GM23338 (cell line): ENCODE results near the gene VWA2.

Experiments
- CREB1 ChIP-seq: fragments of 250-450 bp; sonication (Bioruptor Pico); IDR thresholded peaks from 2 replicates; pipeline ENCODE4 v1.5.0; 2020; ENCODE audit warnings: low read depth, mild to moderate bottlenecking, moderate library complexity
- EZH2 ChIP-seq: fragments of 200-600 bp; sonication (generic); IDR thresholded peaks from one replicate; pipeline ENCODE4 v1.8.0; 2017; ENCODE audit warnings: antibody characterized with exemption, mild to moderate bottlenecking, low read depth; ENCODE audit not compliant: unreplicated experiment
- EZH2phosphoT487 ChIP-seq: fragments of 200-600 bp; sonication (generic); IDR thresholded peaks from one replicate; pipeline ENCODE4 v1.8.1; 2018; ENCODE audit warnings: antibody characterized with exemption; ENCODE audit not compliant: unreplicated experiment
- JUNB ChIP-seq: IDR thresholded peaks from one replicate; pipeline ENCODE4 v1.6.1; 2016; ENCODE audit warnings: antibody characterized with exemption; ENCODE audit not compliant: unreplicated experiment
- POLR2AphosphoS5 ChIP-seq: IDR thresholded peaks from 2 replicates; pipeline ENCODE4 v1.6.1; 2016; ENCODE audit warnings: antibody characterized with exemption, low read depth
- ZNF114 ChIP-seq: fragments of 250-450 bp; sonication (Bioruptor Pico); IDR thresholded peaks from 2 replicates; pipeline ENCODE4 v1.5.0; 2020; ENCODE audit warnings: mild to moderate bottlenecking, moderate library complexity
- TF ChIP-seq, protein P1 (sequence below), 2 experiments: fragments of 200-600 bp in 1 of 2; sonication (generic) in 1 of 2; conservative IDR thresholded peaks; 2 replicates each; pipeline versions ENCODE4 v1.5.1 to v1.6.1; 2016 to 2017; ENCODE audit warnings: antibody characterized with exemption in 2 of 2, low read depth in 2 of 2, mild to moderate bottlenecking in 2 of 2, moderate library complexity in 1 of 2
- TF ChIP-seq, protein P2 (sequence below): IDR thresholded peaks from 2 replicates; pipeline ENCODE4 v1.6.1; 2016; ENCODE audit warnings: antibody characterized with exemption
- TF ChIP-seq, protein P3 (sequence below): IDR thresholded peaks from one replicate; pipeline ENCODE4 v1.6.1; 2018; ENCODE audit warnings: antibody characterized with exemption; ENCODE audit not compliant: unreplicated experiment
- TF ChIP-seq, protein P4 (sequence below): fragments of 250-450 bp; sonication (Bioruptor Pico); IDR thresholded peaks from 2 replicates; pipeline ENCODE4 v1.5.0; 2020; ENCODE audit warnings: mild to moderate bottlenecking, moderate library complexity

DNA sequence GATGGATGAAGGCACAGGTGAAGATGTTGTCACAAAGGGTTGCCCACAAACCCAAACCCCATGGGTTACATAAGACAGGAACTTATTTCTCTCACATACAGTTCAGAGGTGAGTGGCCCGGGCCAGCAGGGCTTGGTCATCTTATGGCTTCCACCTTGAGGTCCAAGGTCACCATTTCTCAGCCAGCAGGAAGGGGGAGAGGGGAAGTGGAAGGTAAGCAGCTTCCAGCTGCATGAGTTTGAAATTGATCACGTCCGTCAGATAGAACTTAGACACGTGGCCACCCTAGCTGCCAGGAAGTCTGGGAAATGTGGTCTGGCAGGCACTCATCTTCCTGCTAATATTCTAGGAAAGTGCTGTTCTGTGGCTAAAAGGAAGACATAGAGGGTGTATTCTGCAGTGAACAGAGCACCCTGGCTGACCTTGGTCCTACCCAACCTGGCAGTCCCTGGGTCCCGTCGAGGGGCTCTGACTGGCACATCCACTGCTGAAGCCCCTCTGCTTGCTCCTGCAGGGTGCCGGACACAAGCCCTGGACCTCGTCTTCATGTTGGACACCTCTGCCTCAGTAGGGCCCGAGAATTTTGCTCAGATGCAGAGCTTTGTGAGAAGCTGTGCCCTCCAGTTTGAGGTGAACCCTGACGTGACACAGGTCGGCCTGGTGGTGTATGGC is 49.5 kb downstream of the VWA2 start:
- TF ChIP-seq, protein P1, sequence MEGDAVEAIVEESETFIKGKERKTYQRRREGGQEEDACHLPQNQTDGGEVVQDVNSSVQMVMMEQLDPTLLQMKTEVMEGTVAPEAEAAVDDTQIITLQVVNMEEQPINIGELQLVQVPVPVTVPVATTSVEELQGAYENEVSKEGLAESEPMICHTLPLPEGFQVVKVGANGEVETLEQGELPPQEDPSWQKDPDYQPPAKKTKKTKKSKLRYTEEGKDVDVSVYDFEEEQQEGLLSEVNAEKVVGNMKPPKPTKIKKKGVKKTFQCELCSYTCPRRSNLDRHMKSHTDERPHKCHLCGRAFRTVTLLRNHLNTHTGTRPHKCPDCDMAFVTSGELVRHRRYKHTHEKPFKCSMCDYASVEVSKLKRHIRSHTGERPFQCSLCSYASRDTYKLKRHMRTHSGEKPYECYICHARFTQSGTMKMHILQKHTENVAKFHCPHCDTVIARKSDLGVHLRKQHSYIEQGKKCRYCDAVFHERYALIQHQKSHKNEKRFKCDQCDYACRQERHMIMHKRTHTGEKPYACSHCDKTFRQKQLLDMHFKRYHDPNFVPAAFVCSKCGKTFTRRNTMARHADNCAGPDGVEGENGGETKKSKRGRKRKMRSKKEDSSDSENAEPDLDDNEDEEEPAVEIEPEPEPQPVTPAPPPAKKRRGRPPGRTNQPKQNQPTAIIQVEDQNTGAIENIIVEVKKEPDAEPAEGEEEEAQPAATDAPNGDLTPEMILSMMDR (conservative IDR thresholded peaks at IDR 0.05; ENCODE audit: low read depth in 2 of 2), result no peak
- TF ChIP-seq CREB1 (CRISPR knock-in tag) (no peak), EZH2 (no peak), EZH2phosphoT487 (no peak), ZNF114 (CRISPR knock-in tag) (no peak), POLR2AphosphoS5 (no peak), JUNB (no peak)
- TF ChIP-seq, protein P2, sequence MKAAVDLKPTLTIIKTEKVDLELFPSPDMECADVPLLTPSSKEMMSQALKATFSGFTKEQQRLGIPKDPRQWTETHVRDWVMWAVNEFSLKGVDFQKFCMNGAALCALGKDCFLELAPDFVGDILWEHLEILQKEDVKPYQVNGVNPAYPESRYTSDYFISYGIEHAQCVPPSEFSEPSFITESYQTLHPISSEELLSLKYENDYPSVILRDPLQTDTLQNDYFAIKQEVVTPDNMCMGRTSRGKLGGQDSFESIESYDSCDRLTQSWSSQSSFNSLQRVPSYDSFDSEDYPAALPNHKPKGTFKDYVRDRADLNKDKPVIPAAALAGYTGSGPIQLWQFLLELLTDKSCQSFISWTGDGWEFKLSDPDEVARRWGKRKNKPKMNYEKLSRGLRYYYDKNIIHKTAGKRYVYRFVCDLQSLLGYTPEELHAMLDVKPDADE, result no peak
- TF ChIP-seq, protein P3, sequence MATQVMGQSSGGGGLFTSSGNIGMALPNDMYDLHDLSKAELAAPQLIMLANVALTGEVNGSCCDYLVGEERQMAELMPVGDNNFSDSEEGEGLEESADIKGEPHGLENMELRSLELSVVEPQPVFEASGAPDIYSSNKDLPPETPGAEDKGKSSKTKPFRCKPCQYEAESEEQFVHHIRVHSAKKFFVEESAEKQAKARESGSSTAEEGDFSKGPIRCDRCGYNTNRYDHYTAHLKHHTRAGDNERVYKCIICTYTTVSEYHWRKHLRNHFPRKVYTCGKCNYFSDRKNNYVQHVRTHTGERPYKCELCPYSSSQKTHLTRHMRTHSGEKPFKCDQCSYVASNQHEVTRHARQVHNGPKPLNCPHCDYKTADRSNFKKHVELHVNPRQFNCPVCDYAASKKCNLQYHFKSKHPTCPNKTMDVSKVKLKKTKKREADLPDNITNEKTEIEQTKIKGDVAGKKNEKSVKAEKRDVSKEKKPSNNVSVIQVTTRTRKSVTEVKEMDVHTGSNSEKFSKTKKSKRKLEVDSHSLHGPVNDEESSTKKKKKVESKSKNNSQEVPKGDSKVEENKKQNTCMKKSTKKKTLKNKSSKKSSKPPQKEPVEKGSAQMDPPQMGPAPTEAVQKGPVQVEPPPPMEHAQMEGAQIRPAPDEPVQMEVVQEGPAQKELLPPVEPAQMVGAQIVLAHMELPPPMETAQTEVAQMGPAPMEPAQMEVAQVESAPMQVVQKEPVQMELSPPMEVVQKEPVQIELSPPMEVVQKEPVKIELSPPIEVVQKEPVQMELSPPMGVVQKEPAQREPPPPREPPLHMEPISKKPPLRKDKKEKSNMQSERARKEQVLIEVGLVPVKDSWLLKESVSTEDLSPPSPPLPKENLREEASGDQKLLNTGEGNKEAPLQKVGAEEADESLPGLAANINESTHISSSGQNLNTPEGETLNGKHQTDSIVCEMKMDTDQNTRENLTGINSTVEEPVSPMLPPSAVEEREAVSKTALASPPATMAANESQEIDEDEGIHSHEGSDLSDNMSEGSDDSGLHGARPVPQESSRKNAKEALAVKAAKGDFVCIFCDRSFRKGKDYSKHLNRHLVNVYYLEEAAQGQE, result no peak
- TF ChIP-seq, protein P4, sequence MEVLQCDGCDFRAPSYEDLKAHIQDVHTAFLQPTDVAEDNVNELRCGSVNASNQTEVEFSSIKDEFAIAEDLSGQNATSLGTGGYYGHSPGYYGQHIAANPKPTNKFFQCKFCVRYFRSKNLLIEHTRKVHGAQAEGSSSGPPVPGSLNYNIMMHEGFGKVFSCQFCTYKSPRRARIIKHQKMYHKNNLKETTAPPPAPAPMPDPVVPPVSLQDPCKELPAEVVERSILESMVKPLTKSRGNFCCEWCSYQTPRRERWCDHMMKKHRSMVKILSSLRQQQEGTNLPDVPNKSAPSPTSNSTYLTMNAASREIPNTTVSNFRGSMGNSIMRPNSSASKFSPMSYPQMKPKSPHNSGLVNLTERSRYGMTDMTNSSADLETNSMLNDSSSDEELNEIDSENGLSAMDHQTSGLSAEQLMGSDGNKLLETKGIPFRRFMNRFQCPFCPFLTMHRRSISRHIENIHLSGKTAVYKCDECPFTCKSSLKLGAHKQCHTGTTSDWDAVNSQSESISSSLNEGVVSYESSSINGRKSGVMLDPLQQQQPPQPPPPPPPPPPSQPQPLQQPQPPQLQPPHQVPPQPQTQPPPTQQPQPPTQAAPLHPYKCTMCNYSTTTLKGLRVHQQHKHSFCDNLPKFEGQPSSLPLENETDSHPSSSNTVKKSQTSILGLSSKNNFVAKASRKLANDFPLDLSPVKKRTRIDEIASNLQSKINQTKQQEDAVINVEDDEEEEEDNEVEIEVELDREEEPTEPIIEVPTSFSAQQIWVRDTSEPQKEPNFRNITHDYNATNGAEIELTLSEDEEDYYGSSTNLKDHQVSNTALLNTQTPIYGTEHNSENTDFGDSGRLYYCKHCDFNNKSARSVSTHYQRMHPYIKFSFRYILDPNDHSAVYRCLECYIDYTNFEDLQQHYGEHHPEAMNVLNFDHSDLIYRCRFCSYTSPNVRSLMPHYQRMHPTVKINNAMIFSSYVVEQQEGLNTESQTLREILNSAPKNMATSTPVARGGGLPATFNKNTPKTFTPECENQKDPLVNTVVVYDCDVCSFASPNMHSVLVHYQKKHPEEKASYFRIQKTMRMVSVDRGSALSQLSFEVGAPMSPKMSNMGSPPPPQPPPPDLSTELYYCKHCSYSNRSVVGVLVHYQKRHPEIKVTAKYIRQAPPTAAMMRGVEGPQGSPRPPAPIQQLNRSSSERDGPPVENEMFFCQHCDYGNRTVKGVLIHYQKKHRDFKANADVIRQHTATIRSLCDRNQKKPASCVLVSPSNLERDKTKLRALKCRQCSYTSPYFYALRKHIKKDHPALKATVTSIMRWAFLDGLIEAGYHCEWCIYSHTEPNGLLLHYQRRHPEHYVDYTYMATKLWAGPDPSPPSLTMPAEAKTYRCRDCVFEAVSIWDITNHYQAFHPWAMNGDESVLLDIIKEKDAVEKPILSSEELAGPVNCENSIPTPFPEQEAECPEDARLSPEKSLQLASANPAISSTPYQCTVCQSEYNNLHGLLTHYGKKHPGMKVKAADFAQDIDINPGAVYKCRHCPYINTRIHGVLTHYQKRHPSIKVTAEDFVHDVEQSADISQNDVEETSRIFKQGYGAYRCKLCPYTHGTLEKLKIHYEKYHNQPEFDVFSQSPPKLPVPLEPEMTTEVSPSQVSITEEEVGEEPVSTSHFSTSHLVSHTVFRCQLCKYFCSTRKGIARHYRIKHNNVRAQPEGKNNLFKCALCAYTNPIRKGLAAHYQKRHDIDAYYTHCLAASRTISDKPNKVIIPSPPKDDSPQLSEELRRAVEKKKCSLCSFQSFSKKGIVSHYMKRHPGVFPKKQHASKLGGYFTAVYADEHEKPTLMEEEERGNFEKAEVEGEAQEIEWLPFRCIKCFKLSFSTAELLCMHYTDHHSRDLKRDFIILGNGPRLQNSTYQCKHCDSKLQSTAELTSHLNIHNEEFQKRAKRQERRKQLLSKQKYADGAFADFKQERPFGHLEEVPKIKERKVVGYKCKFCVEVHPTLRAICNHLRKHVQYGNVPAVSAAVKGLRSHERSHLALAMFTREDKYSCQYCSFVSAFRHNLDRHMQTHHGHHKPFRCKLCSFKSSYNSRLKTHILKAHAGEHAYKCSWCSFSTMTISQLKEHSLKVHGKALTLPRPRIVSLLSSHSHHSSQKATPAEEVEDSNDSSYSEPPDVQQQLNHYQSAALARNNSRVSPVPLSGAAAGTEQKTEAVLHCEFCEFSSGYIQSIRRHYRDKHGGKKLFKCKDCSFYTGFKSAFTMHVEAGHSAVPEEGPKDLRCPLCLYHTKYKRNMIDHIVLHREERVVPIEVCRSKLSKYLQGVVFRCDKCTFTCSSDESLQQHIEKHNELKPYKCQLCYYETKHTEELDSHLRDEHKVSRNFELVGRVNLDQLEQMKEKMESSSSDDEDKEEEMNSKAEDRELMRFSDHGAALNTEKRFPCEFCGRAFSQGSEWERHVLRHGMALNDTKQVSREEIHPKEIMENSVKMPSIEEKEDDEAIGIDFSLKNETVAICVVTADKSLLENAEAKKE (CRISPR knock-in tag), result no peak
